Progenitor cell of endocrine pancreas (in vitro differentiated cells): ENCODE results near the gene ZC3H18. TPM values are rescaled to one million over a fixed set of nuclear protein-coding genes. Genes with fewer than 3 reads are reported as not detected.

Source experiments
- DNase-seq: peaks from one replicate; pipeline ENCODE4 v3.0.0; 2021; ENCODE audit warnings: low spot score; ENCODE audit not compliant: unreplicated experiment
- H3K27ac Mint-ChIP-seq: 2 replicates; pipeline ENCODE4 v1.8.0; 2021; ENCODE audit warnings: mild to moderate bottlenecking, moderate library complexity, mixed read lengths
- H3K27me3 Mint-ChIP-seq: 2 replicates; pipeline ENCODE4 v1.8.0; 2021; ENCODE audit warnings: mixed read lengths
- H3K36me3 Mint-ChIP-seq: 2 replicates; pipeline ENCODE4 v1.8.0; 2022; ENCODE audit warnings: mixed read lengths; ENCODE audit not compliant: insufficient read depth
- H3K4me1 Mint-ChIP-seq: 2 replicates; pipeline ENCODE4 v1.8.0; 2021; ENCODE audit warnings: low read depth, mixed read lengths
- H3K4me3 Mint-ChIP-seq: 2 replicates; pipeline ENCODE4 v1.8.0; 2021; ENCODE audit warnings: low read depth, mild to moderate bottlenecking, moderate library complexity, mixed read lengths
- H3K9me3 Mint-ChIP-seq: 2 replicates; pipeline ENCODE4 v1.8.0; 2021; ENCODE audit warnings: low read depth, mixed read lengths
- CTCF ChIP-seq: fragments of 200-600 bp; sonication (generic); IDR thresholded peaks from one replicate; pipeline ENCODE4 v1.5.0; 2021; ENCODE audit warnings: antibody characterized with exemption, mild to moderate bottlenecking; ENCODE audit not compliant: unreplicated experiment
- total RNA-seq: library from RNA; stranded (reverse); gene quantifications from 2 replicates; pipeline ENCODE4 v1.2.1, GENCODE V29; 2021

ZC3H18 gene
- total RNA-seq, 1 donor from 2014 or later: 70.7 TPM

- DNase-seq: no peak
- H3K4me1 Mint-ChIP-seq: peaks cover 4% of the 10 kb centered on the region
- H3K27ac Mint-ChIP-seq: no peak overlapping the region
- H3K27me3 Mint-ChIP-seq: no peaks in the 10 kb centered on the region
- peaks cover 6% of the 10 kb centered on the region for H3K36me3 Mint-ChIP-seq
- H3K4me3 Mint-ChIP-seq: no peak overlapping the region
- H3K9me3 Mint-ChIP-seq: no peaks in the 10 kb centered on the region
- TF ChIP-seq CTCF: no peak
Observed at GRCh38 chr16:88646345-88647034, 76.3 kb downstream of the ZC3H18 start.

GRCh38 chr16:88647178-88648070 is 77.2 kb downstream of the ZC3H18 start:
- H3K36me3 Mint-ChIP-seq: peaks cover 6% of the 10 kb centered on the region
- H3K9me3 Mint-ChIP-seq: no peaks in the 10 kb centered on the region
- H3K4me3 Mint-ChIP-seq: no peak overlapping the region
- H3K27ac Mint-ChIP-seq: no peak overlapping the region
- peaks cover 4% of the 10 kb centered on the region for H3K4me1 Mint-ChIP-seq
- TF ChIP-seq CTCF: no peak
- DNase-seq: no peak
- no peaks in the 10 kb centered on the region for H3K27me3 Mint-ChIP-seq

- TF ChIP-seq CTCF: no peak
- H3K4me1 Mint-ChIP-seq: peaks cover 4% of the 10 kb centered on the region
- no peak overlapping the region for H3K27ac Mint-ChIP-seq
- no peaks in the 10 kb centered on the region for H3K27me3 Mint-ChIP-seq
- H3K9me3 Mint-ChIP-seq: no peaks in the 10 kb centered on the region
- H3K36me3 Mint-ChIP-seq: peaks cover 6% of the 10 kb centered on the region
- no peak for DNase-seq
- peak overlapping the region; percentile 81 for H3K4me3 Mint-ChIP-seq
Observed at GRCh38 chr16:88649195-88649923, 79.2 kb downstream of the ZC3H18 start.

- H3K4me3 Mint-ChIP-seq: peak overlapping the region; percentile 81
- DNase-seq: no peak
- TF ChIP-seq CTCF: no peak
- H3K36me3 Mint-ChIP-seq: peaks cover 7% of the 10 kb centered on the region
- no peaks in the 10 kb centered on the region for H3K9me3 Mint-ChIP-seq
- H3K4me1 Mint-ChIP-seq: peaks cover 4% of the 10 kb centered on the region
- H3K27me3 Mint-ChIP-seq: no peaks in the 10 kb centered on the region
- peak overlapping the region; percentile 56 for H3K27ac Mint-ChIP-seq
Observed at GRCh38 chr16:88649924-88650748, 79.9 kb downstream of the ZC3H18 start.
